GM19099 (cell line): ENCODE data around the gene PBX3.

Experiments
- POLR2A ChIP-seq: IDR thresholded peaks from 3 replicates; pipeline ENCODE4 v1.6.1; 2011; ENCODE audit warnings: low read depth; ENCODE audit not compliant: insufficient read length; ENCODE audit errors: extremely low read depth

PBX3 gene

GRCh38 chr9:125861405-125862058, 114.4 kb downstream of the PBX3 start:
- TF ChIP-seq POLR2A = no peak

- no peak for TF ChIP-seq POLR2A
These were observed 116.8 kb downstream of the PBX3 start for GRCh38 chr9:125863923-125864322.

GRCh38 chr9:125867751-125868415, 120.7 kb downstream of the PBX3 start:
- no peak for TF ChIP-seq POLR2A

GRCh38 chr9:125878164-125878631, 131.0 kb downstream of the PBX3 start:
- TF ChIP-seq POLR2A = no peak

GRCh38 chr9:125881042-125881441, 133.9 kb downstream of the PBX3 start:
- no peak for TF ChIP-seq POLR2A

GRCh38 chr9:125883565-125884217, 136.5 kb downstream of the PBX3 start:
- no peak for TF ChIP-seq POLR2A

- TF ChIP-seq POLR2A = no peak
These were observed 137.0 kb downstream of the PBX3 start for GRCh38 chr9:125884218-125884595.

- TF ChIP-seq POLR2A = no peak
These were observed 138.3 kb downstream of the PBX3 start for GRCh38 chr9:125885405-125886034.

- TF ChIP-seq POLR2A = no peak
These were observed 139.2 kb downstream of the PBX3 start for GRCh38 chr9:125886365-125886764.

GRCh38 chr9:125887172-125887571, 140.0 kb downstream of the PBX3 start:
- no peak for TF ChIP-seq POLR2A

GRCh38 chr9:125888211-125888610, 141.0 kb downstream of the PBX3 start:
- no peak for TF ChIP-seq POLR2A

- no peak for TF ChIP-seq POLR2A
These were observed 141.9 kb downstream of the PBX3 start for GRCh38 chr9:125889112-125889475.

- no peak for TF ChIP-seq POLR2A
These were observed 142.6 kb downstream of the PBX3 start for GRCh38 chr9:125889476-125890419.

- no peak for TF ChIP-seq POLR2A
These were observed 143.7 kb downstream of the PBX3 start for GRCh38 chr9:125890826-125891225.
